ENCODE data around the gene DHRS9.

GRCh38 chr2:169027234-169027633 is 42.1 kb upstream of the DHRS9 start:
- TF ChIP-seq, protein P1, sequence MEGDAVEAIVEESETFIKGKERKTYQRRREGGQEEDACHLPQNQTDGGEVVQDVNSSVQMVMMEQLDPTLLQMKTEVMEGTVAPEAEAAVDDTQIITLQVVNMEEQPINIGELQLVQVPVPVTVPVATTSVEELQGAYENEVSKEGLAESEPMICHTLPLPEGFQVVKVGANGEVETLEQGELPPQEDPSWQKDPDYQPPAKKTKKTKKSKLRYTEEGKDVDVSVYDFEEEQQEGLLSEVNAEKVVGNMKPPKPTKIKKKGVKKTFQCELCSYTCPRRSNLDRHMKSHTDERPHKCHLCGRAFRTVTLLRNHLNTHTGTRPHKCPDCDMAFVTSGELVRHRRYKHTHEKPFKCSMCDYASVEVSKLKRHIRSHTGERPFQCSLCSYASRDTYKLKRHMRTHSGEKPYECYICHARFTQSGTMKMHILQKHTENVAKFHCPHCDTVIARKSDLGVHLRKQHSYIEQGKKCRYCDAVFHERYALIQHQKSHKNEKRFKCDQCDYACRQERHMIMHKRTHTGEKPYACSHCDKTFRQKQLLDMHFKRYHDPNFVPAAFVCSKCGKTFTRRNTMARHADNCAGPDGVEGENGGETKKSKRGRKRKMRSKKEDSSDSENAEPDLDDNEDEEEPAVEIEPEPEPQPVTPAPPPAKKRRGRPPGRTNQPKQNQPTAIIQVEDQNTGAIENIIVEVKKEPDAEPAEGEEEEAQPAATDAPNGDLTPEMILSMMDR (tag by site-specific recombination; IDR thresholded peaks at IDR 0.05) = no peak
- no peak for TF ChIP-seq ZNF18 (tag by site-specific recombination; IDR thresholded peaks at IDR 0.05)
- no peak for TF ChIP-seq ZNF211 (tag by site-specific recombination; IDR thresholded peaks at IDR 0.05; ENCODE audit: low read depth)
- no peak for TF ChIP-seq SALL2 (tag by site-specific recombination; IDR thresholded peaks at IDR 0.05; ENCODE audit: borderline replicate concordance)
- no peak for TF ChIP-seq ZNF549 (tag by site-specific recombination; IDR thresholded peaks at IDR 0.05)
- no peak for TF ChIP-seq TSHZ1 (tag by site-specific recombination; IDR thresholded peaks at IDR 0.05; ENCODE audit: borderline replicate concordance)
- no peak for TF ChIP-seq ZNF501 (tag by site-specific recombination; IDR thresholded peaks at IDR 0.05)

Data from HEK293 (cell line).